GM21528 (cell line): Measurements from ENCODE around the gene NAA20.
"Not testable (repeated sequence)": the region's sequence is repeated elsewhere in the genome, so short reads cannot be mapped to it uniquely, and the experiment has no call there.

Experiments
- ATAC-seq: cut with Tn5 transposase; IDR thresholded peaks from one replicate; pipeline ENCODE4 v1.9.1; 2021; ENCODE audit warnings: mild to moderate bottlenecking, moderate library complexity; ENCODE audit not compliant: unreplicated experiment, low FRiP score

NAA20 gene

DNA sequence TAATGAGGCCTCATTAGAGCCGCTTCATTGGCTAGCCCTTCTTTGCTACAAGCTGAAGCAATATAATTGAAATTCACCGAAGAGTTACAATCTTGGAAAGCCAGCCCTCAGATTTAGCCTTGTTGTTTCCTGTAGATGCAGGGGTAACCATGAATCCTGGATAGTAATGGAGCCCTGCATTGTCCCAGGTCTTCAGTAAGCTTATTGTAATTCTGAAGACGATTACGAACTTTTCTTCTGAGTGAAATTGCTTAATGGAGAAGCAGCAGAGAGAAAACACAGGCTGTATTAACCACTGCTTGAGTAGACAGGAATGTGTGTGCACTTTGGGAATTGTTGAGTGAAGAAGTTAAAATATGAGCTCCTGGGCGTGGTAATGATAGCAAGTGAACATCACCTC, 26.3 kb upstream of the NAA20 start:
- no peak for ATAC-seq

GRCh38 chr20:19991308-19991707, 25.9 kb upstream of the NAA20 start:
- no peak for ATAC-seq

GRCh38 chr20:19991854-19992253, 25.3 kb upstream of the NAA20 start:
- no peak for ATAC-seq

- ATAC-seq = no peak
Observed at GRCh38 chr20:19992996-19993908, 23.9 kb upstream of the NAA20 start.

DNA sequence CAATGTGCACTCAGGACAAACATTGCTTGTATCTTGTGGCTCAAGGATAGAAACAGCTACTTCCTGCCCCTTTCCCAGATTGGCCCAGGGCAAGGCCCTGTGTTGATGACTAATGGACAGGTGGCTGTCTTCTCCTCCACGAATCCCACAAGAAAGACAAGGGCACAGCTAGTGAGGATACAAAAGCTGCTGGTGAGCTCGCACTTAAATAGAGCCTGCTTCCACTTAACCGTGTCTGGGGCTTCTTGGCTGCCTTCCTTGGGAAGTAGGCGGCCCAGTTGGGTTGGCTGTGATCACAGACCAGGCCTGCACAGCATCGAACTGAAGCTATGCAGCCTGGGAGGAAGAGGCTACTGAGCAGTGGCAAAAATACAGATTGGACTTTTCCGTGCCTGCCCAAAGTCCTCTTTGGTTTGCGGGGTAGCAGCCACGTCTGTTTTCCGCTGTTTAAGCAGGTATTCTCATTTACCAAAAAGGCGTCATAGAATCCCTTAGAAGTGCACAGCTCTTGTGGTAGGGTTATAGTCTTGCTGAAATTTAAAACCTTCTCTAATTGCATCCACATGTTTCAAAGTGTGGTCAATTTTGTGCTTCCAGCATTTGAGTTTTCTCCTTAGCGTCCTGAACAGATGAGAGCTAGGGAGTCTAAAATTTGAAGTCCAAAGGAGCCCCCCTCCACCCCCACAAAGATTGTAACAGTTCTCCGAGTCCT, 23.0 kb upstream of the NAA20 start:
- no peak for ATAC-seq

GRCh38 chr20:19995220-19995863, 21.8 kb upstream of the NAA20 start:
- ATAC-seq = no peak

- ATAC-seq = no peak
Observed at GRCh38 chr20:19996222-19996621, 20.9 kb upstream of the NAA20 start.

DNA sequence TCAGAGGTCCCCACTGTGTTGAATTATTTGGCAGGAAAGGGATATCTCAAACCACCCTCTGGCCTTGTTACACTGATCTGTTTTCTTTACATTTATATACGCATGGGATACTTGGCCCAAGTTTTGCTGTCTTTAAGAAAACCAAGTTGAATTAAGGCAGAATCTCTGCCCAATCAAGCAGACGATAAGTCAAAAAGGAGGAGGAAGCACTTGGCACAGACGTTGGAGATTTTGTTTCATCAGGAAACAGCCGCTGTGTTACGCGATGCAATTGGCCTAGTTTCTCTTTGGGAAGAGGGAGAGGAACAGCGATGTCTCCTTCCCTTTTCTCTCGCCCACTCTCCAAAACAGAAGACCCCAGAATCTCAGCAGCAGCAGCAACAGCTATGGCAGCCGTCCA, 20.2 kb upstream of the NAA20 start:
- ATAC-seq = no peak

DNA sequence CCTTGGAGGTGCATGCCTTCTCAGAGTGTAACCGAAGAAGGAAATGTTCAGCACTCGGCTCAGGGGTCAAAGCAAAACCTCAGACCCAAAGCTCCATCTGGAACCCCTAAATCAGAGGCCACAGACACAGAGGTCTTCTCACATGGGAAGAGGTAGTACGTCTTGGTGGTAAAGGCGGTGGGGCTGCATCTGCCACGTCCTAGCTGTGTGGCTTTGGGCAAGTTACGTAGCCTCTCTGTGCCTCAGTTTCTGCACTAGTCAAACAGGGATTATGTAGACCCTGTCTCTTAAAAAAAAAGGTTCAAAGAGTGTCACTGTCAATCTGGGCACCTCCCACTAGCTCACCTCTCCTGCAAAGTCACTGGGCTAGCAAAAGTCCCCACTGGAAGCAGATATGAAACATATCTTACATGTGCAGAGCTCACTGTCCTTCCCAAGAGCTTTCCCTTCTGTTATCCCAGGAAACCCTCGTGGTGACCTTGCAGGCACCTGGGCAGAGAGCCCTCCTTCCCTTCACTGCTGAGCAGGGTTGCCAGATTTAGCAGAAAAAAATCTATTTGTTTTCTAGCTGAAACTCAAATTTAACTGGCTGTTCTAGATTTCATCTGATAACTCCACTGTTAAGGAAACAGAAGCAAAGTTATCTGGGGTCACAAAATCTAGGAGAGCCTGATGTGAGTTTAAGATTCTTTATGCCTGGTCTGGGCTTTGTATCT, 18.0 kb upstream of the NAA20 start:
- ATAC-seq = no peak

GRCh38 chr20:20000211-20000968, 16.8 kb upstream of the NAA20 start:
- ATAC-seq = no peak

DNA sequence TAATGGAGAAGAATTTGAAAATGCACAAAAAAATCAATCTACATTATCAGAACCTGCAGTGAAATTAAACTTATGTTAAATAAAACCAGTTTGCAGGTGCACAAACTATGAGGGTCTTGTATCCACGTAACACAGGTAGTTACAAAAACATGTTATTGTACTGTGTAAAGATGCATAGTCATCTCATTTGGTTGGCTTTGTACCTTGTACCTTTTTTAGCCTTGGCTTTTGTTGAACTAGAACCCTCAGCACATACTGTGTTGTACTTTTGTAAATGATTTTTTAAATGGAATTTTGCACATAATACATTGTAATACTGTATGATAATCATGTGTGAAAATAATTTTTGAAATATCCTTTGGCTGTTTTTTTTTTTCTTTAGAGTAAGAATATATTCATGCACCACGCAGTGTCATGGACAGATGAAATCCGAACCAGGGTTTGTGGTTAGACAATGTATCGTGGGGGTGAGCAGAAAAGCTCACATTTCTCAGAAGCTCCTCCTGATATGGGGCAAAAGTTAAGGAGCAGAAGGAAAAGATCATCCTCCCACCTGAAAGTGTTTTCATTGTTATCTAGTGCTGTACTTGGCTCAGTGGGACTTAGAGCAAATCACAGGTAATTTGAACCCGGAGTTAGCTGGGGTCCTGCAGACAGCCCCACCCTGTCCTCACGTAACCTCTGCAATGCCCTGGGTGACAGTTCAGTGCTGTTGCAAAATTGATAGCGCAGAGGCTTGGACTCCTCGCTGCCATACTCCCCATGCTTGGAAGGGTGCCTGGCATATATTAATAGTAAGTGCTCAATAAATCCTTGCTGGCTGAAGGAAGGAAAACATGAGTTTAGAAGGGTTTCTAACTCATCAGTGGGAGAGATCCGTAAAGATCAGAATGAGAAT, 14.8 kb upstream of the NAA20 start:
- ATAC-seq = no peak

DNA sequence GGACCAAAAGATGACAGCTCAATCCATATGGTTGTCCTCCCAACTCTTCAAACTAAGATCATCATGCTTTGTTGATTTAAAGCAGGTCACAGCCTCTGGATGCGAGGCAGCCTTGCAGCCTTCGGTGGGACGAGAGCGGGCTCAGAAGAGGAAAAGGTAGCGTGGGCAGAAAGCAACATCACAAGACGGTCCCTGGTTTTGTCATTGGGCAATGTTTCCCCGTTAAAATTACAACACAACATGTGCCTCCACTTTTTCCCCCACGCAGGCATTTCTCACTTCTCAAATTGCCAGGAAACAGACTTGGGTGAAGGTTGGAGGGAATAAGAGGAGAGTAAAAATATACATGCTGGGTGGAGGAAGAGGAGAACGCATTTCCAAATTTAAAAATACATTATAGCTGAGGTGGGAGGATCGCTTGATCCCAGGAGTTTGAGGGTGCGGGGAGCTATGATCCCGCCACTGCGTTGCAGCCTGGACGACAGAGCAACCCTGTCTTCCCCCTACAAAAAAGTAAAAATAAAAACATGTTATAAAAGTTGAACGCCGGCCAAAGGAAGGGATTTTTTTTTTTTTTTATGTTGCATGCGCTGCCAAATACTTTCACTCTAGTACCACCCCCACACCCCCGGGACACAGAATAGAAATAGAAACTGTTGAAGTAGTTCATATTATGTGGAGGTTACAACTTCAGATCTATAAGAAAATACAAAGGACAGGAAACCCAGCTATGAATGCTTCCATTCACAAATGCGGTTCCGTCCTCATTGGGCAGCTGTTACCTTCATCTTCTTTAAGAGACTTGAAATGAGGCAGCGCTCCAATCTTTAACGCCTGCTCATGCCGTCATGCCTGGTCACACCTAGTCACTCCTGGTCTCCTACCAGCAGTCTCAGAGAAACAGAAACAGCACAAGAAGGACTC, 13.9 kb upstream of the NAA20 start:
- ATAC-seq = no peak

GRCh38 chr20:20003955-20004322, 13.2 kb upstream of the NAA20 start:
- ATAC-seq = not testable (repeated sequence)

DNA sequence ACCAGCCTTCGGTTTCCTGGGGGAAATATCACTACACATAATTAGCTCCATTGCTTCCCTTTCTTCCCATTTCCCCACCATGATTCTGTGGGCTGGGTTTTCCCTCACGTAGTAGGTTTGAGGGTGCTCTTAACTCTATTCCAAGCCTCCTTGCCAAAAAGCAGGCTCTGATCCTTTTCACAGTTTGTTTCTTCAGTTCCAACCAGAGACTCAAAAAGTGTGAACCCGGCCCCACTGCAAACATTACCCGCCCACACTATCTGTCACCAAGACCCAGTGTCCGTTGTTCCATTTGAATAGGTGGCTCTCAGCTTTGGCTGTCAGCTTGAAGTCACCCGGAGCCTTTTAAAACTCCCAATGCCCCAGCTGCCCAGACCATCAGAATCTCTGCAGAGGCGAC, 11.8 kb upstream of the NAA20 start:
- ATAC-seq = no peak

- no peak for ATAC-seq
Observed at GRCh38 chr20:20009784-20010253, 7.3 kb upstream of the NAA20 start.

- ATAC-seq = no peak
Observed at GRCh38 chr20:20010639-20011500, 6.3 kb upstream of the NAA20 start.

DNA sequence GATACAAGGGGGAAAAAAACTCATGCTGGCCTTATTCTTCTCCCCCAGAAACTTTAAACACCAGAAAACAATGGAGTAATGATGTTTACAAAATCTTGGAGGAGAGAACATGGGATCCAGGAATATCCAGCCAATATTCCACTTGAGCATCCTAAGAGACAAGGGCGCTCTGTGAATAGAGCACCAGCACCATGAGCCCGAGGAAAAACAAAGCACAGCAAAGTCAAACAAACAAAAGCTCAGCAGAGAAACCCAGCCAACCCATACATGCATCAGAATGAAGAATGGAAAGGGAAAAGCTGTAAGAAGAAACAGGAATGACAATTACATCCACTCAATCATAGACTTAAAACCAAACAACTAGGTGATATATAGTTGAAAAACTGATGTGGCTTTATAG, 4.6 kb upstream of the NAA20 start:
- ATAC-seq = no peak
